IMR-90 (cell line): ENCODE measurements around the gene SOX6. TPM values are rescaled to one million over a fixed set of nuclear protein-coding genes. Genes with fewer than 3 reads are reported as not detected.

ENCODE experiments used
- ATAC-seq: fragments of 200-7000 bp; cut with Tn5 transposase; 2 replicates; pipeline ENCODE4 v1.9.1; 2020; ENCODE audit warnings: low read depth, mild to moderate bottlenecking, moderate library complexity
- BruUV-seq: library from RNA; stranded (reverse); fragments of 400-500 nt; replicated peaks from 2 replicates; lab custom pipeline; 2021; lab: Mats Ljungman, UMichigan
- CTCF ChIA-PET: fragments of 300-600 bp; formaldehyde crosslinking; extraction: SDS; loops from one replicate; lab custom pipeline; 2021; ENCODE audit warnings: antibody characterized with exemption; lab: Yijun Ruan, JAX
- POLR2A ChIA-PET: fragments of 300-600 bp; sonication (Branson Sonifier 250); formaldehyde crosslinking; loops from one replicate; lab custom pipeline; 2022; ENCODE audit warnings: antibody characterized with exemption; ENCODE audit not compliant: unreplicated experiment; lab: Charles Lee
- DNase-seq: peaks from one replicate; pipeline ENCODE4 v3.0.0; 2013
- H2AFZ ChIP-seq: replicated peaks from 2 replicates; pipeline ENCODE3; 2013; ENCODE audit warnings: low read length, mild to moderate bottlenecking; ENCODE audit not compliant: poor library complexity
- H2AK5ac ChIP-seq: 2 replicates; pipeline ENCODE4 v1.6.1; 2013; ENCODE audit warnings: low read depth, low read length, inconsistent platforms
- H2AK9ac ChIP-seq: replicated peaks from 2 replicates; pipeline ENCODE3; 2013; ENCODE audit warnings: mild to moderate bottlenecking, low read depth, low read length, moderate library complexity; ENCODE audit not compliant: poor library complexity
- H2BK120ac ChIP-seq: 2 replicates; pipeline ENCODE4 v1.6.1; 2013; ENCODE audit warnings: low read depth, low read length, inconsistent platforms
- H2BK15ac ChIP-seq: 3 replicates; pipeline ENCODE4 v1.6.1; 2013; ENCODE audit warnings: low read depth, low read length, inconsistent platforms
- H2BK20ac ChIP-seq: 2 replicates; pipeline ENCODE4 v1.6.1; 2013; ENCODE audit warnings: low read depth, mild to moderate bottlenecking, inconsistent platforms, low read length, moderate library complexity
- H2BK5ac ChIP-seq: 2 replicates; pipeline ENCODE4 v1.6.1; 2013; ENCODE audit warnings: mild to moderate bottlenecking, low read depth, low read length, inconsistent platforms; ENCODE audit not compliant: poor library complexity, severe bottlenecking
- H3K14ac ChIP-seq: replicated peaks from 2 replicates; pipeline ENCODE4 v1.6.1; 2013; ENCODE audit warnings: low read depth, low read length, inconsistent platforms
- H3K18ac ChIP-seq: 2 replicates; pipeline ENCODE4 v1.6.1; 2013; ENCODE audit warnings: low read depth, low read length, control low read depth
- H3K23ac ChIP-seq: 2 replicates; pipeline ENCODE4 v1.6.1; 2013; ENCODE audit warnings: low read depth, low read length, inconsistent platforms
- H3K27ac ChIP-seq: 2 replicates; pipeline ENCODE4 v1.5.1; 2013; ENCODE audit warnings: mild to moderate bottlenecking, control low read depth, low read length; ENCODE audit not compliant: insufficient read depth
- H3K27me3 ChIP-seq: 2 replicates; pipeline ENCODE4 v1.6.1; 2013; ENCODE audit warnings: low read length; ENCODE audit not compliant: control insufficient read depth, insufficient read depth
- H3K36me3 ChIP-seq: 2 replicates; pipeline ENCODE4 v1.6.1; 2013; ENCODE audit warnings: low read length, mixed read lengths; ENCODE audit not compliant: control insufficient read depth, insufficient read depth
- H3K4ac ChIP-seq: 2 replicates; pipeline ENCODE4 v1.6.1; 2013; ENCODE audit warnings: low read depth, low read length, inconsistent platforms
- H3K4me1 ChIP-seq: 2 replicates; pipeline ENCODE4 v1.6.1; 2013; ENCODE audit warnings: low read length, mixed read lengths; ENCODE audit not compliant: control insufficient read depth, insufficient read depth
- H3K4me2 ChIP-seq: 2 replicates; pipeline ENCODE4 v1.6.1; 2013; ENCODE audit warnings: low read depth, mild to moderate bottlenecking, control low read depth, low read length, moderate library complexity
- H3K4me3 ChIP-seq: 2 replicates; pipeline ENCODE4 v1.5.1; 2013; ENCODE audit warnings: low read depth, mild to moderate bottlenecking, control low read depth, low read length, moderate library complexity; ENCODE audit not compliant: insufficient read depth
- H3K56ac ChIP-seq: 2 replicates; pipeline ENCODE4 v1.6.1; 2013; ENCODE audit warnings: low read length, inconsistent platforms; ENCODE audit not compliant: insufficient read depth; ENCODE audit errors: extremely low read depth
- H3K79me1 ChIP-seq, 2 experiments: 2 replicates each; pipeline ENCODE4 v1.6.1; 2013; ENCODE audit warnings: low read length in 2 of 2, inconsistent platforms in 1 of 2, low read depth in 1 of 2
- H3K9ac ChIP-seq: 2 replicates; pipeline ENCODE4 v1.6.1; 2013; ENCODE audit warnings: low read depth, low read length, control low read depth
- H3K9me1 ChIP-seq: 2 replicates; pipeline ENCODE4 v1.6.1; 2013; ENCODE audit warnings: low read length, inconsistent platforms; ENCODE audit not compliant: insufficient read depth
- H3K9me3 ChIP-seq: 2 replicates; pipeline ENCODE4 v1.6.1; 2013; ENCODE audit warnings: low read length; ENCODE audit not compliant: control insufficient read depth, insufficient read depth
- H4K20me1 ChIP-seq: 2 replicates; pipeline ENCODE4 v1.6.1; 2013; ENCODE audit warnings: low read length, inconsistent platforms; ENCODE audit not compliant: insufficient read depth
- H4K5ac ChIP-seq: 2 replicates; pipeline ENCODE4 v1.6.1; 2013; ENCODE audit warnings: mild to moderate bottlenecking, low read depth, low read length, control low read depth
- H4K8ac ChIP-seq, 2 experiments: 2 replicates each; pipeline ENCODE4 v1.6.1; 2013; ENCODE audit warnings: low read depth in 2 of 2, low read length in 2 of 2, control low read depth in 1 of 2, inconsistent platforms in 1 of 2
- H4K91ac ChIP-seq: 2 replicates; pipeline ENCODE4 v1.6.1; 2013; ENCODE audit warnings: low read depth, low read length, inconsistent platforms; ENCODE audit not compliant: insufficient read depth
- BHLHE40 ChIP-seq: fragments of 150-350 bp; IDR thresholded peaks from 2 replicates; pipeline ENCODE4 v1.6.1; 2016; ENCODE audit warnings: mild to moderate bottlenecking, low read depth, low read length
- CEBPB ChIP-seq: IDR thresholded peaks from 2 replicates; pipeline ENCODE4 v1.6.1; 2012; ENCODE audit warnings: low read depth, low read length, improper control_type of control experiment
- CHD1 ChIP-seq: IDR thresholded peaks from 2 replicates; pipeline ENCODE4 v1.6.1; 2012; ENCODE audit warnings: low read depth, low read length, improper control_type of control experiment
- FOS ChIP-seq: fragments of 150-350 bp; IDR thresholded peaks from 2 replicates; pipeline ENCODE4 v1.6.1; 2016; ENCODE audit warnings: low read depth, low read length
- MAFK ChIP-seq: IDR thresholded peaks from 2 replicates; pipeline ENCODE4 v1.6.1; 2012; ENCODE audit warnings: low read depth, low read length, improper control_type of control experiment
- MAZ ChIP-seq: IDR thresholded peaks from 2 replicates; pipeline ENCODE4 v1.6.1; 2012; ENCODE audit warnings: low read depth, mild to moderate bottlenecking, low read length, improper control_type of control experiment, moderate library complexity, borderline replicate concordance
- MXI1 ChIP-seq: IDR thresholded peaks from 2 replicates; pipeline ENCODE4 v1.6.1; 2012; ENCODE audit warnings: low read depth, mild to moderate bottlenecking, low read length, moderate library complexity, borderline replicate concordance
- NFE2L2 ChIP-seq: fragments of 150-350 bp; IDR thresholded peaks from 2 replicates; pipeline ENCODE4 v1.6.1; 2016; ENCODE audit warnings: low read depth, mild to moderate bottlenecking, low read length
- POLR2A ChIP-seq: IDR thresholded peaks from 2 replicates; pipeline ENCODE4 v1.6.1; 2012; ENCODE audit warnings: mild to moderate bottlenecking, low read depth, low read length
- RAD21 ChIP-seq: IDR thresholded peaks from 2 replicates; pipeline ENCODE4 v1.6.1; 2012; ENCODE audit warnings: low read length, improper control_type of control experiment
- RCOR1 ChIP-seq: IDR thresholded peaks from 2 replicates; pipeline ENCODE4 v1.6.1; 2012; ENCODE audit warnings: mild to moderate bottlenecking, low read length, improper control_type of control experiment; ENCODE audit not compliant: insufficient replicate concordance
- RFX5 ChIP-seq: IDR thresholded peaks from 2 replicates; pipeline ENCODE4 v1.8.0; 2012; ENCODE audit warnings: low read depth, mild to moderate bottlenecking, low read length, moderate library complexity
- SMC3 ChIP-seq: fragments of 150-350 bp; IDR thresholded peaks from 2 replicates; pipeline ENCODE4 v1.6.1; 2016; ENCODE audit warnings: low read depth, mild to moderate bottlenecking, antibody characterized with exemption, low read length, moderate library complexity
- WGBS, 2 experiments: methylation state at CpG; one replicate each; pipeline versions ENCODE4 v1.1.5 to v1.1.7; 2013; ENCODE audit warnings: missing lambda C conversion rate in 2 of 2; ENCODE audit not compliant: insufficient read length in 1 of 2; ENCODE audit errors: extremely low coverage in 2 of 2; 5-methylcytosine and 5-hydroxymethylcytosine counted together
- dilution Hi-C: fragments of 300-500 bp; cut with HindIII; formaldehyde crosslinking; loops from one replicate; pipeline ENCODE4 v1.14.3; 2018; ENCODE audit warnings: low sequenced_read_pairs; ENCODE audit not compliant: unreplicated experiment
- in situ Hi-C: fragments of 300-500 bp; cut with MboI; formaldehyde crosslinking; loops from 3 replicates; pipeline ENCODE4 v1.14.3; 2019; ENCODE audit warnings: low sequenced_read_pairs, inconsistent platforms, mixed read lengths
- intact Hi-C: fragments of 100-400 bp; cut with micrococcal nuclease; formaldehyde crosslinking; loops from 2 replicates; pipeline ENCODE4 v1.10.0; 2022
- polyA plus RNA-seq, 3 experiments: library from polyadenylated mRNA; depleted of rRNA; stranded (reverse); fragments of >200 nt; gene quantifications; 2 replicates each; pipeline ENCODE4 v1.2.3, GENCODE V29; 2012; ENCODE audit warnings: low replicate concordance in 1 of 3
- total RNA-seq: library from RNA; depleted of rRNA; stranded (reverse); fragments of >200 nt; gene quantifications from 2 replicates; pipeline ENCODE4 v1.2.3, GENCODE V29; 2012
- TF ChIP-seq, protein P1 (sequence below): fragments of 150-350 bp; IDR thresholded peaks from 2 replicates; pipeline ENCODE4 v1.6.1; 2017; ENCODE audit warnings: mild to moderate bottlenecking, antibody characterized with exemption, low read length, low read depth
- TF ChIP-seq, protein P2 (sequence below): conservative IDR thresholded peaks from 2 replicates; pipeline ENCODE4 v1.5.1; 2012; ENCODE audit warnings: mild to moderate bottlenecking, low read depth, low read length, improper control_type of control experiment
- TF ChIP-seq, protein P3 (sequence below): fragments of 150-350 bp; IDR thresholded peaks from 2 replicates; pipeline ENCODE4 v1.6.1; 2016; ENCODE audit warnings: low read depth, mild to moderate bottlenecking, low read length, moderate library complexity, borderline replicate concordance

The SOX6 gene
- total and polyA plus RNA-seq, 2 of the 4 experiments (the other 2 are of a cell fraction): 1.7 to 7.7 TPM

DNA sequence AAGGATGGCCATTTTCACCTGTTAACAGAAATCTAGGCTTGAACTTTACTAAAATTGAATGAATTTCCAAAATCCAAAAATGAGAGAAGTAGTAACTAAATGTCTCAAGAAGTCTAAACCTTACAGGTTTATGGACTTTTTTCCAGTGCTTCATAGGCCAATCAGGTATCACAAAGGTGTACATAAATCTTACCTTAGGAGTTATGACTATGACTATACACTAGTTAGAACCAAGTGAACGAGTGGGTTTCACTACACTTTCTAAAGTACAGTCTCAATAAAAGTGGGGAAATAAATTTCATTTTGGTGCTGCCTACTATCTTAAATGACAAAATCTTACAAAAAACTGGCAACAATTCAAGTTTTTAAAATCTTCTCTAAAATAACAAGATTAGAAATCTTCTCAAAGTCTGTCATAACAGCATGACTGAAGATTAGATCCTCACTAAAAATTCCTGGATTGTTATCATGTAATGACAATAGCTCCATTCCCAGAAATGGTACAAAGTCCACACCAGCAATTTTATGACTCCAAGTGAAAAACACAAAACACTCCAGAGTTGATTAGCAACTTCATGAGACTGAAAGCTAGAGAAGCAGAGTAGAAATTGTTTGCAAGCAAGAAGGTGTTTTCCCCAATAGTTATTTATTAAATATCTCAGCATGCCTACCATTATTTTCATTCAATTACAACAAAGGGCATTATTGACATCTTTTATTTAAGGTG lies 20.9 kb downstream of the SOX6 start:
- TF ChIP-seq RAD21: no peak
- TF ChIP-seq BHLHE40: no peak
- TF ChIP-seq, protein P1, sequence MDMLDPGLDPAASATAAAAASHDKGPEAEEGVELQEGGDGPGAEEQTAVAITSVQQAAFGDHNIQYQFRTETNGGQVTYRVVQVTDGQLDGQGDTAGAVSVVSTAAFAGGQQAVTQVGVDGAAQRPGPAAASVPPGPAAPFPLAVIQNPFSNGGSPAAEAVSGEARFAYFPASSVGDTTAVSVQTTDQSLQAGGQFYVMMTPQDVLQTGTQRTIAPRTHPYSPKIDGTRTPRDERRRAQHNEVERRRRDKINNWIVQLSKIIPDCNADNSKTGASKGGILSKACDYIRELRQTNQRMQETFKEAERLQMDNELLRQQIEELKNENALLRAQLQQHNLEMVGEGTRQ: no peak
- TF ChIP-seq, protein P2, sequence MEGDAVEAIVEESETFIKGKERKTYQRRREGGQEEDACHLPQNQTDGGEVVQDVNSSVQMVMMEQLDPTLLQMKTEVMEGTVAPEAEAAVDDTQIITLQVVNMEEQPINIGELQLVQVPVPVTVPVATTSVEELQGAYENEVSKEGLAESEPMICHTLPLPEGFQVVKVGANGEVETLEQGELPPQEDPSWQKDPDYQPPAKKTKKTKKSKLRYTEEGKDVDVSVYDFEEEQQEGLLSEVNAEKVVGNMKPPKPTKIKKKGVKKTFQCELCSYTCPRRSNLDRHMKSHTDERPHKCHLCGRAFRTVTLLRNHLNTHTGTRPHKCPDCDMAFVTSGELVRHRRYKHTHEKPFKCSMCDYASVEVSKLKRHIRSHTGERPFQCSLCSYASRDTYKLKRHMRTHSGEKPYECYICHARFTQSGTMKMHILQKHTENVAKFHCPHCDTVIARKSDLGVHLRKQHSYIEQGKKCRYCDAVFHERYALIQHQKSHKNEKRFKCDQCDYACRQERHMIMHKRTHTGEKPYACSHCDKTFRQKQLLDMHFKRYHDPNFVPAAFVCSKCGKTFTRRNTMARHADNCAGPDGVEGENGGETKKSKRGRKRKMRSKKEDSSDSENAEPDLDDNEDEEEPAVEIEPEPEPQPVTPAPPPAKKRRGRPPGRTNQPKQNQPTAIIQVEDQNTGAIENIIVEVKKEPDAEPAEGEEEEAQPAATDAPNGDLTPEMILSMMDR: no peak
- no peak for TF ChIP-seq MAFK
- TF ChIP-seq MXI1: no peak
- no peak for TF ChIP-seq RFX5
- no peak for TF ChIP-seq RCOR1
- TF ChIP-seq MAZ: no peak
- no peak for TF ChIP-seq CEBPB
- no peak for TF ChIP-seq CHD1
- no peak for TF ChIP-seq FOS
- TF ChIP-seq SMC3: no peak
- TF ChIP-seq, protein P3, sequence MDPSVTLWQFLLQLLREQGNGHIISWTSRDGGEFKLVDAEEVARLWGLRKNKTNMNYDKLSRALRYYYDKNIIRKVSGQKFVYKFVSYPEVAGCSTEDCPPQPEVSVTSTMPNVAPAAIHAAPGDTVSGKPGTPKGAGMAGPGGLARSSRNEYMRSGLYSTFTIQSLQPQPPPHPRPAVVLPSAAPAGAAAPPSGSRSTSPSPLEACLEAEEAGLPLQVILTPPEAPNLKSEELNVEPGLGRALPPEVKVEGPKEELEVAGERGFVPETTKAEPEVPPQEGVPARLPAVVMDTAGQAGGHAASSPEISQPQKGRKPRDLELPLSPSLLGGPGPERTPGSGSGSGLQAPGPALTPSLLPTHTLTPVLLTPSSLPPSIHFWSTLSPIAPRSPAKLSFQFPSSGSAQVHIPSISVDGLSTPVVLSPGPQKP: no peak
- TF ChIP-seq NFE2L2: no peak
- TF ChIP-seq POLR2A: no peak
- no peak for DNase-seq
- Histone ChIP-seq H4K5ac (no peak overlapping the region), H2AK9ac (no peak overlapping the region), H3K18ac (no peak overlapping the region), H4K8ac (no peak overlapping the region), H3K27ac (no peak overlapping the region), H3K14ac (no peak overlapping the region), H3K56ac (no peak overlapping the region), H3K27me3 (no peaks in the 10 kb centered on the region), H3K9ac (no peak overlapping the region), H3K9me3 (no peaks in the 10 kb centered on the region), H3K9me1 (no peaks in the 10 kb centered on the region), H3K23ac (no peak overlapping the region), H3K4me3 (no peak overlapping the region), H2BK15ac (no peak overlapping the region), H2BK120ac (no peak overlapping the region), H4K20me1 (no peaks in the 10 kb centered on the region), H2BK20ac (no peak overlapping the region), H3K79me1 (no peaks in the 10 kb centered on the region), H2AK5ac (no peak overlapping the region), H3K4me1 (no peaks in the 10 kb centered on the region), H3K4me2 (no peak overlapping the region), H3K4ac (no peak overlapping the region), H2AFZ (no peak overlapping the region), H3K36me3 (no peaks in the 10 kb centered on the region), H2BK5ac (no peak overlapping the region), H4K91ac (no peak overlapping the region)
- intact Hi-C loops (no loop called here), in situ Hi-C loops (no loop called here), dilution Hi-C loops (no loop called here)
- CTCF ChIA-PET: no interaction called here
- ATAC-seq: no peak
- WGBS, 2 experiments: no CpG with 5 or more reads among the region's 1 CpG
- BruUV-seq: no TSS peak
- POLR2A ChIA-PET: no interaction called here
